Measurements from ENCODE around the gene TBXA2R.
"Not testable (repeated sequence)": the region's sequence is repeated elsewhere in the genome, so short reads cannot be mapped to it uniquely, and the experiment has no call there.

TBXA2R gene

GRCh38 chr19:3605361-3605760 lies 1.3 kb downstream of the TBXA2R start:
- DNase-seq (ENCODE audit: low read depth in 2 of 2) = no peak

GRCh38 chr19:3604987-3605343 lies 1.7 kb downstream of the TBXA2R start:
- no peak for DNase-seq (ENCODE audit: low read depth in 2 of 2)

GRCh38 chr19:3604227-3604986 lies 2.3 kb downstream of the TBXA2R start:
- DNase-seq (ENCODE audit: low read depth in 2 of 2) = no peak

- DNase-seq (ENCODE audit: low read depth in 2 of 2) = no peak
These were observed 3.4 kb downstream of the TBXA2R start for GRCh38 chr19:3603121-3603811.

- DNase-seq (ENCODE audit: low read depth in 2 of 2) = no peak
These were observed 5.7 kb downstream of the TBXA2R start for GRCh38 chr19:3601021-3601420.

- no peak for DNase-seq (ENCODE audit: low read depth in 2 of 2)
These were observed 6.9 kb downstream of the TBXA2R start for GRCh38 chr19:3599776-3600187.

- DNase-seq (ENCODE audit: low read depth in 2 of 2) = no peak
These were observed 11.1 kb downstream of the TBXA2R start for GRCh38 chr19:3595521-3596061.

- DNase-seq (ENCODE audit: low read depth in 2 of 2) = no peak
These were observed 13.5 kb downstream of the TBXA2R start for GRCh38 chr19:3593156-3593555.

GRCh38 chr19:3591876-3592613 lies 14.6 kb downstream of the TBXA2R start:
- DNase-seq (ENCODE audit: low read depth in 2 of 2) = no peak

GRCh38 chr19:3590991-3591659 lies 15.6 kb downstream of the TBXA2R start:
- DNase-seq (ENCODE audit: low read depth in 2 of 2) = no peak

- DNase-seq (ENCODE audit: low read depth in 2 of 2) = no peak
These were observed 16.7 kb downstream of the TBXA2R start for GRCh38 chr19:3589949-3590348.

- DNase-seq (ENCODE audit: low read depth in 2 of 2) = no peak
These were observed 17.2 kb downstream of the TBXA2R start for GRCh38 chr19:3589439-3589838.

GRCh38 chr19:3586707-3587346 lies 19.8 kb downstream of the TBXA2R start:
- no peak for DNase-seq (ENCODE audit: low read depth in 2 of 2)

- DNase-seq (ENCODE audit: low read depth in 2 of 2) = peak; percentile 33 to 41
These were observed 20.5 kb downstream of the TBXA2R start for GRCh38 chr19:3586127-3586626.

GRCh38 chr19:3585301-3586126 lies 21.2 kb downstream of the TBXA2R start, which contains the start of gene GIPC3:
GIPC3 (plus strand) TSS chr19:3585478; CDS start chr19:3585598, 120 bp downstream.
- no peak for DNase-seq (ENCODE audit: low read depth in 2 of 2)

- DNase-seq (ENCODE audit: low read depth in 2 of 2) = not testable (repeated sequence)
These were observed 22.5 kb downstream of the TBXA2R start for GRCh38 chr19:3584036-3584802.

- DNase-seq (ENCODE audit: low read depth in 2 of 2) = not testable (repeated sequence)
These were observed 24.9 kb downstream of the TBXA2R start for GRCh38 chr19:3581792-3582191.

GRCh38 chr19:3580156-3580934 lies 26.3 kb downstream of the TBXA2R start:
- no peak for DNase-seq (ENCODE audit: low read depth in 2 of 2)

- DNase-seq (ENCODE audit: low read depth in 2 of 2) = no peak
These were observed 28.3 kb downstream of the TBXA2R start for GRCh38 chr19:3578390-3578789.

Data from stimulated activated CD4-positive, alpha-beta T cell treated with anti-CD3 and anti-CD28 coated beads, Interleukin-1b, Interleukin-23, amount 100 ng/mL, for 4 hours (primary cell).